ENCODE measurements around the gene NPTXR.

DNA sequence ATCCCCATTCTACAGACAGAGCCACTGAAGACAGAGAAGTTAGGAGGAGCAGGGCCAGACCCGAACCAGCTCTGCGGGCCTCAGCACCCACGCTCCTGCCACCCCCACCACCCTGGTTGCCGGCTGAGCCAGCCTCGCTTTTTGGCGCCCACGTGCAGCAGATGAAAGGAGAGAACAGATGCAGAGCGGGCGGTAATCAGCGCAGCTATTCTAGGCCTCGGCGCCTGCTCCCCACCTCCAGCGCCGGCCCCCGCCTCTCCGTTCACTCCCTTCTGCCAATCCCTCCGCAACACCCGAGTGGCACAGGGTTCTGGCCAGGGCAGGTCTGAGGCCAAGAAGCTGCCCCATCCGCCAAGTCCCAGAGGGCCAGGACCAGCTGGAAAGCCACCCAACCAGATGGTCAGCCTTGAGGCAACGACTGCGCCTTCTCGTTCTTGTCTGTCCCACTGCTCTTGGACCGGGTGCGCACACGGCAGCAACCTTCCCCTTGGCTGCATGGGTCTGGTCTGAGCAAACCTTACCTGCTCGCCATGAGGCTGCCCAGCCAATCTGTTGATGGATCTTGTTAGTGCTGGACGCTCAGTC lies 66.6 kb downstream of the NPTXR start:
- no peak for TF ChIP-seq EZH2 (IDR thresholded peaks at IDR 0.05; ENCODE audit: insufficient read depth, poor library complexity, severe bottlenecking)
- TF ChIP-seq EZH2phosphoT487 (IDR thresholded peaks at IDR 0.05; ENCODE audit: insufficient read depth, low read depth), result no peak

All from GM23248 (cell line).